Calu3 (cell line): ENCODE measurements around the gene CYSTM1. TPM values are rescaled to one million over a fixed set of nuclear protein-coding genes. Genes with fewer than 3 reads are reported as not detected.

ENCODE experiments used
- BruUV-seq: library from RNA; stranded (reverse); fragments of 400-500 nt; replicated peaks from 2 replicates; lab custom pipeline; 2021; lab: Mats Ljungman, UMichigan
- CTCF ChIA-PET: fragments of 300-600 bp; sonication (Branson Sonifier 250); formaldehyde crosslinking; loops from one replicate; lab custom pipeline; 2022; ENCODE audit warnings: antibody characterized with exemption; lab: Charles Lee
- DNase-seq: peaks from one replicate; pipeline ENCODE4 v3.0.0; 2022
- H3K27ac Mint-ChIP-seq: one replicate; pipeline ENCODE4 v1.8.0; 2022; ENCODE audit warnings: mixed read lengths; ENCODE audit not compliant: unreplicated experiment
- H3K27me3 Mint-ChIP-seq: one replicate; pipeline ENCODE4 v1.8.0; 2022; ENCODE audit warnings: mixed read lengths; ENCODE audit not compliant: unreplicated experiment
- H3K36me3 Mint-ChIP-seq: one replicate; pipeline ENCODE4 v1.8.0; 2022; ENCODE audit warnings: mild to moderate bottlenecking, moderate library complexity, mixed read lengths; ENCODE audit not compliant: insufficient read depth, unreplicated experiment
- H3K4me1 Mint-ChIP-seq: one replicate; pipeline ENCODE4 v1.8.0; 2022; ENCODE audit warnings: mild to moderate bottlenecking, low read depth, mixed read lengths; ENCODE audit not compliant: unreplicated experiment
- H3K4me3 Mint-ChIP-seq: one replicate; pipeline ENCODE4 v1.8.0; 2022; ENCODE audit warnings: mild to moderate bottlenecking, low read depth, moderate library complexity, mixed read lengths; ENCODE audit not compliant: unreplicated experiment
- H3K9me3 Mint-ChIP-seq: one replicate; pipeline ENCODE4 v1.8.0; 2022; ENCODE audit warnings: low read depth, mixed read lengths; ENCODE audit not compliant: unreplicated experiment
- CTCF ChIP-seq: fragments of 200-600 bp; IDR thresholded peaks from one replicate; pipeline ENCODE4 v1.8.0; 2022; ENCODE audit warnings: antibody characterized with exemption; ENCODE audit not compliant: unreplicated experiment
- intact Hi-C: fragments of 100-400 bp; cut with micrococcal nuclease; formaldehyde crosslinking; loops from one replicate; pipeline ENCODE4 v1.10.0; 2022; ENCODE audit not compliant: unreplicated experiment
- total RNA-seq: library from RNA; stranded (reverse); gene quantifications from 2 replicates; pipeline ENCODE4 v1.2.3, GENCODE V29; 2022

The CYSTM1 gene
- total RNA-seq, 1 experiment from 2014 or later = 198 TPM

GRCh38 chr5:140213370-140213983, 38.5 kb downstream of the CYSTM1 start:
- no peaks in the 10 kb centered on the region for H3K9me3 Mint-ChIP-seq
- CTCF ChIA-PET = interaction anchor here (0.6 kb wide), 1 partner anchor 49 kb away, joined by 4 read pairs; no protein-coding TSS in a partner anchor
- intact Hi-C loops = no loop called here
- no peak overlapping the region for H3K4me3 Mint-ChIP-seq
- peaks cover 4% of the 10 kb centered on the region for H3K36me3 Mint-ChIP-seq
- peaks cover 24% of the 10 kb centered on the region for H3K4me1 Mint-ChIP-seq
- no peak for TF ChIP-seq CTCF
- DNase-seq = no peak
- no peak overlapping the region for H3K27ac Mint-ChIP-seq
- H3K27me3 Mint-ChIP-seq = no peaks in the 10 kb centered on the region
- BruUV-seq = no TSS peak

GRCh38 chr5:140214831-140215230, 39.8 kb downstream of the CYSTM1 start:
- peaks cover 37% of the 10 kb centered on the region for H3K4me1 Mint-ChIP-seq
- CTCF ChIA-PET = interaction anchor here (0.5 to 0.9 kb wide), 3 partner anchors 91 to 338 kb away, joined by 3 to 4 read pairs (median 3); no protein-coding TSS in a partner anchor
- H3K36me3 Mint-ChIP-seq = peaks cover 11% of the 10 kb centered on the region
- no peak overlapping the region for H3K4me3 Mint-ChIP-seq
- intact Hi-C loops = no loop called here
- no peaks in the 10 kb centered on the region for H3K27me3 Mint-ChIP-seq
- no TSS peak for BruUV-seq
- H3K27ac Mint-ChIP-seq = no peak overlapping the region
- DNase-seq = peak; percentile 40
- no peak for TF ChIP-seq CTCF
- no peaks in the 10 kb centered on the region for H3K9me3 Mint-ChIP-seq

GRCh38 chr5:140215276-140215675, 40.3 kb downstream of the CYSTM1 start:
- no TSS peak for BruUV-seq
- Mint-ChIP-seq H3K27me3 (no peaks in the 10 kb centered on the region), H3K9me3 (no peaks in the 10 kb centered on the region), H3K4me3 (no peak overlapping the region), H3K4me1 (peaks cover 41% of the 10 kb centered on the region), H3K36me3 (peaks cover 15% of the 10 kb centered on the region), H3K27ac (no peak overlapping the region)
- intact Hi-C loops = no loop called here
- no peak for TF ChIP-seq CTCF
- CTCF ChIA-PET = interaction anchor here (0.5 kb wide), 1 partner anchor 143 kb away, joined by 4 read pairs; no protein-coding TSS in a partner anchor
- no peak for DNase-seq

GRCh38 chr5:140216478-140217074, 41.6 kb downstream of the CYSTM1 start:
- Mint-ChIP-seq H3K27me3 (no peaks in the 10 kb centered on the region), H3K36me3 (peaks cover 15% of the 10 kb centered on the region), H3K9me3 (no peaks in the 10 kb centered on the region), H3K4me1 (peaks cover 54% of the 10 kb centered on the region), H3K27ac (no peak overlapping the region), H3K4me3 (no peak overlapping the region)
- no peak for TF ChIP-seq CTCF
- intact Hi-C loops = no loop called here
- no TSS peak for BruUV-seq
- DNase-seq = no peak
- CTCF ChIA-PET = interaction anchor here (1.0 to 1.3 kb wide), 4 partner anchors 11 to 47 kb away, joined by 3 read pairs; no protein-coding TSS in a partner anchor
